PC-9 (cell line): ENCODE data around the gene ELFN1.

Source experiments
- EZH2 ChIP-seq: fragments of 200-600 bp; sonication (generic); IDR thresholded peaks from 2 replicates; pipeline ENCODE4 v1.8.0; 2017; ENCODE audit warnings: antibody characterized with exemption, low read depth
- TF ChIP-seq, protein P1 (sequence below): fragments of 200-600 bp; sonication (generic); conservative IDR thresholded peaks from 2 replicates; pipeline ENCODE4 v1.6.1; 2017; ENCODE audit warnings: mixed run types, antibody characterized with exemption, mild to moderate bottlenecking, moderate library complexity

DNA sequence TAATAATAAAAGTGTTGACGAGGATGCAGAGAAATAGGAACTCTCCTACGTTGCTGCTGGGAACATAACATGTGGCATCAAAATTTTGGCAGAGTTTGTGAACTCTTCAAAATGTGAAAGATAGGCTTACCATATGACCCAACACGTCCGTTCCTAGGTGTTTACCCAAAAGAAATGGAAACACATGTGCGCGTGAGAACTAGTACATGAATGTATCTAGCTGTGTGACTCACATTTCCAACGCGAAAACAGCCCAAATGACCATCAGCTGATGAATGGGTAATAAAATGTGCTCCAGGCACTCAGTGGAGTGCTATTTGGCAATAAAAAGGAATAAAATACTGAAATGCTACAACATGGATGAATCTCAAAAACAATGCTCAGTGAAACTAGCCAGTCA, 10.4 kb upstream of the ELFN1 start:
- TF ChIP-seq, protein P1, sequence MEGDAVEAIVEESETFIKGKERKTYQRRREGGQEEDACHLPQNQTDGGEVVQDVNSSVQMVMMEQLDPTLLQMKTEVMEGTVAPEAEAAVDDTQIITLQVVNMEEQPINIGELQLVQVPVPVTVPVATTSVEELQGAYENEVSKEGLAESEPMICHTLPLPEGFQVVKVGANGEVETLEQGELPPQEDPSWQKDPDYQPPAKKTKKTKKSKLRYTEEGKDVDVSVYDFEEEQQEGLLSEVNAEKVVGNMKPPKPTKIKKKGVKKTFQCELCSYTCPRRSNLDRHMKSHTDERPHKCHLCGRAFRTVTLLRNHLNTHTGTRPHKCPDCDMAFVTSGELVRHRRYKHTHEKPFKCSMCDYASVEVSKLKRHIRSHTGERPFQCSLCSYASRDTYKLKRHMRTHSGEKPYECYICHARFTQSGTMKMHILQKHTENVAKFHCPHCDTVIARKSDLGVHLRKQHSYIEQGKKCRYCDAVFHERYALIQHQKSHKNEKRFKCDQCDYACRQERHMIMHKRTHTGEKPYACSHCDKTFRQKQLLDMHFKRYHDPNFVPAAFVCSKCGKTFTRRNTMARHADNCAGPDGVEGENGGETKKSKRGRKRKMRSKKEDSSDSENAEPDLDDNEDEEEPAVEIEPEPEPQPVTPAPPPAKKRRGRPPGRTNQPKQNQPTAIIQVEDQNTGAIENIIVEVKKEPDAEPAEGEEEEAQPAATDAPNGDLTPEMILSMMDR = no peak
- no peak for TF ChIP-seq EZH2
